Subcutaneous adipose tissue (tissue), 4 donors: ENCODE results near the gene RCAN1. TPM values are rescaled to one million over a fixed set of nuclear protein-coding genes. Genes with fewer than 3 reads are reported as not detected.

Experiments
- total RNA-seq, 4 donors: library from RNA; depleted of rRNA; stranded (reverse); fragments of >200 nt; gene quantifications; one replicate each; pipeline ENCODE4 v1.1.0, GENCODE V29; 2016
- TF ChIP-seq, protein P1 (sequence below): fragments of 450-650 bp; IDR thresholded peaks from one replicate; pipeline ENCODE4 v1.5.1; 2016; ENCODE audit warnings: low read depth, mild to moderate bottlenecking, control low read depth, antibody characterized with exemption, moderate library complexity

RCAN1 gene
- 10 to 100 TPM; 28.8 to 68.3 (median 47.0) TPM for total RNA-seq

DNA sequence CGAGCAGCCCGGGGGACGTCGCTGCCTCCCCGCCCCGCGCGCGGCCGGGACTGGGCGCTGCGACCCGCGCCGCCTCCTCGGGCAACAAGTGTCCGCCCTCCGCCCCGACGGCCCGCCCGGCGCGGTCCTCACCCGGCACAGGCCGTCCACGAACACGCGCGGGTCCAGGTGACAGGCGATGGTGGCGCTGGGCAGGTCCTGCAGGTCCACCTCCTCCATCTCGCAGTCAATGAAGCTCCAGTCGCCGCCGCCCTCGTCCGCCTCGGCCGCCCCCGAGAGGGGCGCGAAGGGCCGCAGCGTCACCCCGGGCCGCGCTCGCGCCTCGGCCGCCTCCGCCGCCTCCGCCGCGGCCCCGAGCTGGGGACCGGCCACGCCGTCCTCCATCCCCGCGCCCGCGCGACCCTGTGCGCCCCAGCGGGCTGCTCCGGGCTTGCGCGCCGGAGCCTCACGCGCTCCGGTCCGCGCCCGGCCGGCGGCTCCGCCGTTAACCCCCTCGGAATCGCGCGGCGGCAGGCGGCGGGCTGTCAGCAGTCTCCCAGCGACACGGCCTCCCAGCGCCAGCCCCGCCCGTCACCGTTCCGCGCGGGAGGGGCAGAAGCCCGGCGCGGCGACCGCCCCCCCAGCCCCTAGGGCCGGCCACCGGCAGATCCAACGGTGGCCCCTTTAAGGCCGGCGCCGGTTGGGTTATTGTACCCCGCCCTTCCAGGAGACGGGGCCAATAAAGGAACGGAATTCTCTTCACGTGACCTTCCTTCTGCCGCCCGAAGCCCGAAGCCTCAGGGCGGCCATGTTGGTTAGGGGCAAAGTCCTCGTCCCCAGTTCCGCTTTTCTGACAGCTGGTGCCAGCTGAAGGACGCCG lies at the start of gene RCAN1:
RCAN1 (minus strand) TSS at position 486 of the 859 bp plus-strand sequence; CDS start at position 384, 102 bp downstream.
- TF ChIP-seq, protein P1, sequence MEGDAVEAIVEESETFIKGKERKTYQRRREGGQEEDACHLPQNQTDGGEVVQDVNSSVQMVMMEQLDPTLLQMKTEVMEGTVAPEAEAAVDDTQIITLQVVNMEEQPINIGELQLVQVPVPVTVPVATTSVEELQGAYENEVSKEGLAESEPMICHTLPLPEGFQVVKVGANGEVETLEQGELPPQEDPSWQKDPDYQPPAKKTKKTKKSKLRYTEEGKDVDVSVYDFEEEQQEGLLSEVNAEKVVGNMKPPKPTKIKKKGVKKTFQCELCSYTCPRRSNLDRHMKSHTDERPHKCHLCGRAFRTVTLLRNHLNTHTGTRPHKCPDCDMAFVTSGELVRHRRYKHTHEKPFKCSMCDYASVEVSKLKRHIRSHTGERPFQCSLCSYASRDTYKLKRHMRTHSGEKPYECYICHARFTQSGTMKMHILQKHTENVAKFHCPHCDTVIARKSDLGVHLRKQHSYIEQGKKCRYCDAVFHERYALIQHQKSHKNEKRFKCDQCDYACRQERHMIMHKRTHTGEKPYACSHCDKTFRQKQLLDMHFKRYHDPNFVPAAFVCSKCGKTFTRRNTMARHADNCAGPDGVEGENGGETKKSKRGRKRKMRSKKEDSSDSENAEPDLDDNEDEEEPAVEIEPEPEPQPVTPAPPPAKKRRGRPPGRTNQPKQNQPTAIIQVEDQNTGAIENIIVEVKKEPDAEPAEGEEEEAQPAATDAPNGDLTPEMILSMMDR, result no peak

DNA sequence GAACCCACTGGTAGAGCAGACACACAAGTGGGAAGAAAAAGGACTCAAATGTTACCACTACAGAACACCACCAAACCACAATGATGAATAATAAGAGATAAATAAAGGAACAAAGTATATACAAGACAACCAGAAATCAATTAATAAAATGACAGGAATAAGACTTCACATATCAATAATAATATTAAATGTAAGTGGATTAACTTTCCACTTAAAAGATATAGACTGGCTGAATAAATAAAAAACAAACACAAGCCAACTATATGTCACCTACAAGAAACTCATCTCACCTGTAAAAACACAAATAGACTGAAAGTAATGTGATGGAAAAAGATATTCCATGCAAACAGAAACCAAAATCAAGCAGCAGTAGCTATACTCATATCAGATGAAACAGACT lies 46.9 kb upstream of the RCAN1 start:
- TF ChIP-seq, protein P1, result no peak

DNA sequence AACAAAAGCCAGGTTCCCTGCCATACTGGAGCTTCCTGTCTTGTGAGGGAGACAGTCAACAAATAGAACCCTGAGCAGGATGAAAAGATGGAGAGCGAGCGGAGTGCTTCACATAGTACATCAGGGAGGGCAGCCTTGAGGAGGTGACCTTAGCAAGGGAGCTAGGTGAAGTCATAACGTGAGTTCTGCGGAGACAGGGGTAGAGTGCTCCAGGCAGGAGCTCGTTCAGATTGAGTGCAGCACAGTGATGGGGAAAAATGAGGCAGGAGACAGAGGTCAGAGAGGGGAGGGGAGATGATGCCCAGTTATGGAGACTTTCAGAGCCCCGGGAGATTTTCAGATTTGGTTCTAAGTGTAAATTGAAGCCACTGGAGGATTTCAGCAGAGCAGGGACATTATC lies 38.6 kb upstream of the RCAN1 start:
- TF ChIP-seq, protein P1, result no peak

GRCh38 chr21:34651642-34652041 lies 36.7 kb upstream of the RCAN1 start:
- TF ChIP-seq, protein P1, result no peak

- TF ChIP-seq, protein P1, result no peak
Observed at GRCh38 chr21:34650861-34651431, 36.0 kb upstream of the RCAN1 start.

GRCh38 chr21:34649400-34649799 lies 34.5 kb upstream of the RCAN1 start:
- TF ChIP-seq, protein P1, result no peak

GRCh38 chr21:34648739-34649297 lies 33.9 kb upstream of the RCAN1 start:
- TF ChIP-seq, protein P1, result no peak
